Astrocyte (in vitro differentiated cells and primary cell): Measurements from ENCODE around the gene AGPAT3. TPM values are rescaled to one million over a fixed set of nuclear protein-coding genes. Genes with fewer than 3 reads are reported as not detected.

Experiments used
- DNase-seq: peaks from one replicate; pipeline ENCODE4 v3.0.0-alpha.2; 2010; ENCODE audit warnings: low read depth
- FAIRE-seq: peaks from 2 replicates; lab custom pipeline; 2011; peaks lifted over from hg19 to GRCh38; lab: Jason Lieb, UNC
- H2AFZ ChIP-seq: 2 replicates; pipeline ENCODE4 v1.6.0; 2012; ENCODE audit warnings: low read depth, low read length, inconsistent platforms
- H3K27ac ChIP-seq: 2 replicates; pipeline ENCODE4 v1.5.1; 2011; ENCODE audit warnings: low read depth, low read length, inconsistent platforms
- H3K27me3 ChIP-seq: 2 replicates; pipeline ENCODE4 v1.6.0; 2011; ENCODE audit warnings: low read length, inconsistent platforms; ENCODE audit not compliant: insufficient read depth
- H3K36me3 ChIP-seq: 2 replicates; pipeline ENCODE4 v1.5.1; 2011; ENCODE audit warnings: low read length, inconsistent platforms; ENCODE audit not compliant: insufficient read depth
- H3K4me1 ChIP-seq: 2 replicates; pipeline ENCODE4 v1.5.1; 2011; ENCODE audit warnings: low read length, inconsistent platforms; ENCODE audit not compliant: insufficient read depth
- H3K4me2 ChIP-seq: 2 replicates; pipeline ENCODE4 v1.6.0; 2012; ENCODE audit warnings: low read length, inconsistent platforms
- H3K4me3 ChIP-seq: 2 replicates; pipeline ENCODE4 v1.5.1; 2011; ENCODE audit warnings: low read depth, mild to moderate bottlenecking, low read length, inconsistent platforms; ENCODE audit not compliant: insufficient read depth
- H3K79me2 ChIP-seq: 2 replicates; pipeline ENCODE4 v1.6.0; 2012; ENCODE audit warnings: mild to moderate bottlenecking, low read length, inconsistent platforms; ENCODE audit not compliant: insufficient read depth
- H3K9ac ChIP-seq: 2 replicates; pipeline ENCODE4 v1.6.0; 2012; ENCODE audit warnings: mild to moderate bottlenecking, low read length, inconsistent platforms
- H3K9me3 ChIP-seq: 2 replicates; pipeline ENCODE4 v1.5.1; 2012; ENCODE audit warnings: low read depth, mild to moderate bottlenecking, low read length, inconsistent platforms; ENCODE audit not compliant: insufficient read depth
- H4K20me1 ChIP-seq: 2 replicates; pipeline ENCODE4 v1.6.0; 2012; ENCODE audit warnings: low read length, inconsistent platforms; ENCODE audit not compliant: insufficient read depth
- H3K27ac Mint-ChIP-seq: one replicate; pipeline ENCODE4 v1.8.0; 2021; ENCODE audit warnings: mild to moderate bottlenecking, mixed read lengths; ENCODE audit not compliant: unreplicated experiment
- H3K27me3 Mint-ChIP-seq: one replicate; pipeline ENCODE4 v1.8.0; 2021; ENCODE audit warnings: low read depth, mixed read lengths; ENCODE audit not compliant: unreplicated experiment
- H3K36me3 Mint-ChIP-seq: one replicate; pipeline ENCODE4 v1.8.0; 2021; ENCODE audit warnings: low read depth, mixed read lengths; ENCODE audit not compliant: unreplicated experiment
- H3K4me1 Mint-ChIP-seq: one replicate; pipeline ENCODE4 v1.8.0; 2021; ENCODE audit warnings: low read depth, mixed read lengths; ENCODE audit not compliant: unreplicated experiment
- H3K4me3 Mint-ChIP-seq: one replicate; pipeline ENCODE4 v1.8.0; 2021; ENCODE audit warnings: mild to moderate bottlenecking, moderate library complexity, mixed read lengths; ENCODE audit not compliant: unreplicated experiment
- H3K9me3 Mint-ChIP-seq: one replicate; pipeline ENCODE4 v1.8.0; 2021; ENCODE audit warnings: mild to moderate bottlenecking, mixed read lengths; ENCODE audit not compliant: unreplicated experiment
- CTCF ChIP-seq: IDR thresholded peaks from 2 replicates; pipeline ENCODE4 v1.5.1; 2011; ENCODE audit warnings: low read depth, mild to moderate bottlenecking, inconsistent platforms, low read length, moderate library complexity; ENCODE audit not compliant: insufficient read depth
- EZH2 ChIP-seq: IDR thresholded peaks from 2 replicates; pipeline ENCODE4 v1.6.1; 2012; ENCODE audit warnings: mild to moderate bottlenecking, low read length, inconsistent platforms; ENCODE audit not compliant: insufficient read depth
- total RNA-seq: library from RNA; stranded (reverse); gene quantifications from 2 replicates; pipeline ENCODE4 v1.2.1, GENCODE V29; 2021

Gene AGPAT3
- total RNA-seq, 1 donor from 2014 or later: 34.7 TPM

GRCh38 chr21:43924421-43925095, 59.5 kb downstream of the AGPAT3 start:
- no peak overlapping the region for H3K9ac ChIP-seq
- peaks cover 50% of the 10 kb centered on the region for H4K20me1 ChIP-seq
- no peak for DNase-seq
- no peak overlapping the region for H3K27ac Mint-ChIP-seq
- no peaks in the 10 kb centered on the region for H3K27me3 Mint-ChIP-seq
- H3K4me1 ChIP-seq: peaks cover 10% of the 10 kb centered on the region
- no peaks in the 10 kb centered on the region for H3K9me3 Mint-ChIP-seq
- no peaks in the 10 kb centered on the region for H3K36me3 ChIP-seq
- TF ChIP-seq EZH2 (no peak), CTCF (no peak)
- no peaks in the 10 kb centered on the region for H3K27me3 ChIP-seq
- H3K79me2 ChIP-seq: peaks cover 17% of the 10 kb centered on the region
- no peaks in the 10 kb centered on the region for H3K9me3 ChIP-seq
- H3K4me1 Mint-ChIP-seq: peaks cover 22% of the 10 kb centered on the region
- H3K27ac ChIP-seq: no peak overlapping the region
- no peak for FAIRE-seq
- H3K4me3 ChIP-seq: no peak overlapping the region
- H3K36me3 Mint-ChIP-seq: peaks cover 5% of the 10 kb centered on the region
- no peak overlapping the region for H3K4me3 Mint-ChIP-seq
- no peak overlapping the region for H3K4me2 ChIP-seq
- no peak overlapping the region for H2AFZ ChIP-seq

GRCh38 chr21:43925096-43925481, 60.1 kb downstream of the AGPAT3 start:
- H3K36me3 Mint-ChIP-seq: peaks cover 5% of the 10 kb centered on the region
- no peak overlapping the region for H3K27ac Mint-ChIP-seq
- TF ChIP-seq EZH2 (no peak), CTCF (no peak)
- no peaks in the 10 kb centered on the region for H3K9me3 ChIP-seq
- no peaks in the 10 kb centered on the region for H3K27me3 Mint-ChIP-seq
- no peaks in the 10 kb centered on the region for H3K36me3 ChIP-seq
- FAIRE-seq (no peak), DNase-seq (no peak)
- H3K79me2 ChIP-seq: peaks cover 16% of the 10 kb centered on the region
- H3K4me1 Mint-ChIP-seq: peaks cover 21% of the 10 kb centered on the region
- H4K20me1 ChIP-seq: peaks cover 44% of the 10 kb centered on the region
- no peak overlapping the region for H3K27ac ChIP-seq
- no peaks in the 10 kb centered on the region for H3K27me3 ChIP-seq
- no peak overlapping the region for H3K9ac ChIP-seq
- H2AFZ ChIP-seq: no peak overlapping the region
- H3K4me3 Mint-ChIP-seq: no peak overlapping the region
- no peak overlapping the region for H3K4me3 ChIP-seq
- H3K4me1 ChIP-seq: peaks cover 10% of the 10 kb centered on the region
- no peak overlapping the region for H3K4me2 ChIP-seq
- no peaks in the 10 kb centered on the region for H3K9me3 Mint-ChIP-seq

- Histone ChIP-seq H3K27ac (no peak overlapping the region), H3K27me3 (no peaks in the 10 kb centered on the region), H3K4me1 (peaks cover 10% of the 10 kb centered on the region), H4K20me1 (peaks cover 40% of the 10 kb centered on the region), H3K4me2 (no peak overlapping the region), H3K79me2 (peaks cover 13% of the 10 kb centered on the region), H3K9me3 (no peaks in the 10 kb centered on the region), H3K36me3 (no peaks in the 10 kb centered on the region), H3K9ac (no peak overlapping the region), H3K4me3 (no peak overlapping the region), H2AFZ (no peak overlapping the region)
- Mint-ChIP-seq H3K9me3 (no peaks in the 10 kb centered on the region), H3K36me3 (peaks cover 5% of the 10 kb centered on the region), H3K4me1 (peaks cover 20% of the 10 kb centered on the region), H3K27me3 (no peaks in the 10 kb centered on the region), H3K4me3 (no peak overlapping the region), H3K27ac (no peak overlapping the region)
- TF ChIP-seq EZH2 (no peak), CTCF (no peak)
- no peak for DNase-seq
- FAIRE-seq: no peak
Observed at GRCh38 chr21:43925609-43926008, 60.6 kb downstream of the AGPAT3 start.
